Lower leg skin (tissue), 4 donors: ENCODE measurements around the gene ACOX3. TPM values are rescaled to one million over a fixed set of nuclear protein-coding genes. Genes with fewer than 3 reads are reported as not detected.
A peak's percentile ranks its signal among the peaks of the same experiment; 100 is the strongest.

Experiments
- DNase-seq, 2 donors: peaks; one replicate each; pipeline ENCODE4 v3.0.0-alpha.2; 2019; ENCODE audit warnings: low spot score in 2 of 2
- H3K4me3 ChIP-seq: fragments of 200-600 bp; sonication (generic); 2 replicates; pipeline ENCODE4 v1.5.1; 2017; ENCODE audit warnings: mild to moderate bottlenecking, low read depth; ENCODE audit not compliant: poor library complexity, severe bottlenecking
- POLR2A ChIP-seq, 2 donors: fragments of 450-650 bp; IDR thresholded peaks; one replicate each; pipeline ENCODE4 v1.6.1; 2016 to 2017; ENCODE audit warnings: antibody characterized with exemption in 2 of 2, mild to moderate bottlenecking in 1 of 2, moderate library complexity in 1 of 2
- WGBS, 2 donors: methylation state at CpG; one replicate each; pipeline ENCODE4 v1.1.5; 2018; 5-methylcytosine and 5-hydroxymethylcytosine counted together
- intact Hi-C: fragments of 100-400 bp; cut with DNase I; formaldehyde crosslinking; loops from one replicate; pipeline ENCODE4 v1.15.0; 2023; ENCODE audit warnings: low total_unique reads
- total RNA-seq, 4 donors: library from RNA; depleted of rRNA; stranded (reverse); fragments of >200 nt; gene quantifications; one replicate each; pipeline ENCODE4 v1.1.0, GENCODE V29; 2016
- TF ChIP-seq, protein P1 (sequence below), 3 donors: fragments of 450-650 bp; IDR thresholded peaks; one replicate each; pipeline ENCODE4 v1.5.1; 2016; ENCODE audit warnings: antibody characterized with exemption in 3 of 3, mild to moderate bottlenecking in 3 of 3, moderate library complexity in 2 of 3

Gene ACOX3
- total RNA-seq, 4 donors from 2014 or later = 37.5 to 55.9 (median 41.2) TPM

DNA sequence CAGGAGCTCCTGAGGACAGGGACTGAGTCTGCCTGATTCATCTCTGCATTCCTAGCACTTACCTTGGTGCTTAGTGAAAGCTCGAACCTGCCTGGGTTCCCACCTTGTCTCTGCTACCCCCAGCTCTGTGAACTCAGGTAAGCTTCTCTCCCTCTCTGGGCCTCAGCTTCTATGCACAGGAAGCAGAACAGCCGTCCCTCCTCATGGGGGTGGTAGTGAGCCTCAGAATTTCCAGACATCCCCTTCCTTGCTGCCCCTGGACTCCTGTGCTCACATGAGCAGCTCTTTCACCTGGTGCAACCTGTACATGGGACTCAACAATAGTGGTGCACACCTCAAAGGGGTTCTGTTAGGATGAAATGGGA, 120.2 kb downstream of the ACOX3 start:
- peak in 1 of 2 donors; percentile 68 for DNase-seq
- 85 to 90% methylated on average over 2 of the region's 2 CpGs for WGBS, 2 donors
- intact Hi-C loops = no loop called here
- no peak overlapping the region for H3K4me3 ChIP-seq
- TF ChIP-seq, protein P1, sequence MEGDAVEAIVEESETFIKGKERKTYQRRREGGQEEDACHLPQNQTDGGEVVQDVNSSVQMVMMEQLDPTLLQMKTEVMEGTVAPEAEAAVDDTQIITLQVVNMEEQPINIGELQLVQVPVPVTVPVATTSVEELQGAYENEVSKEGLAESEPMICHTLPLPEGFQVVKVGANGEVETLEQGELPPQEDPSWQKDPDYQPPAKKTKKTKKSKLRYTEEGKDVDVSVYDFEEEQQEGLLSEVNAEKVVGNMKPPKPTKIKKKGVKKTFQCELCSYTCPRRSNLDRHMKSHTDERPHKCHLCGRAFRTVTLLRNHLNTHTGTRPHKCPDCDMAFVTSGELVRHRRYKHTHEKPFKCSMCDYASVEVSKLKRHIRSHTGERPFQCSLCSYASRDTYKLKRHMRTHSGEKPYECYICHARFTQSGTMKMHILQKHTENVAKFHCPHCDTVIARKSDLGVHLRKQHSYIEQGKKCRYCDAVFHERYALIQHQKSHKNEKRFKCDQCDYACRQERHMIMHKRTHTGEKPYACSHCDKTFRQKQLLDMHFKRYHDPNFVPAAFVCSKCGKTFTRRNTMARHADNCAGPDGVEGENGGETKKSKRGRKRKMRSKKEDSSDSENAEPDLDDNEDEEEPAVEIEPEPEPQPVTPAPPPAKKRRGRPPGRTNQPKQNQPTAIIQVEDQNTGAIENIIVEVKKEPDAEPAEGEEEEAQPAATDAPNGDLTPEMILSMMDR (IDR thresholded peaks at IDR 0.05) = no peak
- no peak for TF ChIP-seq POLR2A (IDR thresholded peaks at IDR 0.05)

DNA sequence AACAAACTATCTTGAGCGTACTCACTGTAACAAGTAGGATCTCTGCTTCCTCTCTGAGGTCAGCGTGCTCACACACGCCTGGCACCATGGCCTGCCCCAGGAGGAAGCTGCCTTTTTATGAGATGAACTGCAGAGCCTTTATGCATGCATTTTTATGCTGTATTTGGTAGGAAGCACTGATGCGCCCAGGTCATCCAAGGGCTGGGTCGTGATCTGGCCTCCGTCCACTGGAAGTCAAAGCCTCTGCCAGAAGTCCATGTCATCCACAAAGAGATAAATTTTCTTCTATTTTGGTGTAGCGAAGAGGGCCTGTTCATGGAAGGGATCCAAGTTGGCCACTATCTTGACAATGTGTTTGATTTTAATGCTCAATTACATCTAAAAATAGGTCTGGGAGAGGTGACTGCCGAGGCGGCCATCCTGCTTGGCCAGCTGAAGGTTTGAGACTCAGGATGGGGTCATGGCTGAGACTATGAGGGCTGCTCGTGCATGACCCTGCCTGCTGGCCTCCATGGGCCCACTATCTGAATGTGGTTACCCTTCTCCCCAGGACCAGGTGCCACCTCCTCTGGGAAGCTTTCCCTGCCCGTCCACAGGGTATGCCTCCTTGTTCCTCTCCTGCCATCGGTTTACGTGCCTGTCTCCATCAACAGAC, 120.7 kb downstream of the ACOX3 start:
- DNase-seq = peak; percentile 15 to 79
- no peak overlapping the region for H3K4me3 ChIP-seq
- TF ChIP-seq, protein P1 (IDR thresholded peaks at IDR 0.05) = no peak
- TF ChIP-seq POLR2A (IDR thresholded peaks at IDR 0.05) = no peak
- 35 to 41% methylated on average over 13 of the region's 13 CpGs for WGBS, 2 donors
- intact Hi-C loops = no loop called here

DNA sequence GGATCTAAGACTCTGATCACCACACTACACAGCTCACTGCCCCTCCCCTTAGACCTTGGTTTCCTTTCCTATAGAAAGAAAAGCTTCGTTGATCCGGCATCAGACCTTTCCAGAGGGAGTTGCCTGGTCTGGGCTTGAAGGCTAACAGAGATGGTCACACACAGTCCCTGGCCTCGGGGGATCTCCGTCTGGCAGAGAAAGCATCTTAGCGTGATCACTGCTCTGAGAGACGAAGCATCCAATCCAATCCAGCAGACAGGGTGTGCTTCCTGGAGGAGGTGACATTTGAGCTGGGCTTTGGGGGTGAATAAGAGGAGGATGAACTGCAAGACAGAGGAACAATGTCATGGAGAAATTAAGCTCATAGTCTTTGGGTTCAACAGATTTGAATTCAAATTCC, 121.5 kb downstream of the ACOX3 start:
- TF ChIP-seq, protein P1 (IDR thresholded peaks at IDR 0.05) = no peak
- no peak for TF ChIP-seq POLR2A (IDR thresholded peaks at IDR 0.05)
- H3K4me3 ChIP-seq = no peak overlapping the region
- peak; percentile 6 to 52 for DNase-seq
- 87 to 90% methylated on average over 6 of the region's 6 CpGs for WGBS, 2 donors
- intact Hi-C loops = no loop called here

DNA sequence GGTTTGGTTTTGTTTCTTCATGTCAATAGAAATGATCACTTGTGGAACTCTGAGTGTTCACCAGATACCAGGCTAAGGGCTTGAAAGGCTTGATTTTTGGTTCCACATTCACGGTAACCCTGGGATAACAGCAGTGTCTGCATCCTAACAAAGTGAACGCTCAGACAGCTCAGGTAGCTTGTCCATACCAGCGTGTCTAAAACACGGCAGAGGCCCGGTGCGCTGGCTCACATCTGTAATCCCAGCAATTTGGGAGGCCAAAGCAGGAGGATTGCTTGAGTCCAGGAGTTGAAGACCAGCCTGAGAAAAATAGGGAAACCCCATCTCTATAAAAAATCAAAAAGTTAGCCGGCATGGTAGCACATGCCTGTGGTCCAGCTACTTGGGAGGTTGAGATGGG, 122.0 kb downstream of the ACOX3 start:
- peak in 1 of 2 donors; percentile 81 for DNase-seq
- intact Hi-C loops = no loop called here
- no peak overlapping the region for H3K4me3 ChIP-seq
- no peak for TF ChIP-seq POLR2A (IDR thresholded peaks at IDR 0.05)
- TF ChIP-seq, protein P1 (IDR thresholded peaks at IDR 0.05) = no peak
- WGBS, 2 donors = 95 to 96% methylated on average over 7 of the region's 7 CpGs

DNA sequence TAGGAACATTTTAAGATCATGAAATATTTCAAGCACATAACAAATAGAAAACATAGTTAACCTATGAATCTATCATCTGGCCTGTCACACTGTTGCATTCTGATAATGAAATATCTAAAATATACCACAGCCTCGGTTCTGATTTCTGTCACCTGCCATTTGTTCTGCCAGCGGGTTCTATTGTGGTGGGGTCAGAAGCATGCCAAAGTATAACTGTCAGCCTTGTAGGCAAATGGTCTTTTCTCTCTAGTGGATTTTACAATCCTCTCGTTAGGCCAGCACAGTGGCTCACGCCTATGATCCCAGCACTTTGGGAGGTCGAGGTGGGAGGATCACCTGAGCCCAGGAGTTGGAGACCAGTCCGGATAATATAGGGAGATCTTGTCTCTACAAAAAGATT, 123.0 kb downstream of the ACOX3 start:
- intact Hi-C loops = no loop called here
- DNase-seq = peak in 1 of 2 donors; percentile 40
- WGBS, 2 donors = 89 to 91% methylated on average over 6 of the region's 6 CpGs
- TF ChIP-seq, protein P1 (IDR thresholded peaks at IDR 0.05) = no peak
- TF ChIP-seq POLR2A (IDR thresholded peaks at IDR 0.05) = no peak
- no peak overlapping the region for H3K4me3 ChIP-seq

DNA sequence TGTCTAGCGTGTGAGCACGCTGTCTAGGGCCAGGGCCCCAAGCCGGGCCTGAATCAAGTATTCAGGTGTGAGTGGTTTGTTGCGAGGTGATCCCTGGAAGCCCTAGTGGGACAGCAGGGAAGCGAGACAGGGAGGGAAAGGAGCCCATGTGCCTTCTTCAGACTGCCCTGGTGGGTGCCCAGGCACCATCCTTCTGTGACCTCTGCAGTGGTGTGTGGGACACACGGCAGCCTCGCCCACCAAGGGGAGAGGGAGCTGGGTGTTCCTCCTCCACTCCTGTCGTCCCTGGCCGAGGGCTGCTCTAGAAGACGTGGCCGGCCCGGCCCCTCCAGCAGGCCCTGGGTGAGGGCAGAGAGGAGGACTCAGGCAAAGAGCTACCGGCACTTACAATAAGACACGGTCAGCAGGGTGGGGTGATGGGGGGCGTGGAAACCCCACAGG, 123.6 kb downstream of the ACOX3 start:
- TF ChIP-seq, protein P1 (IDR thresholded peaks at IDR 0.05) = no peak
- TF ChIP-seq POLR2A (IDR thresholded peaks at IDR 0.05) = no peak
- WGBS, 2 donors = 89 to 96% methylated on average over 11 to 15 of the region's 15 CpGs
- peak; percentile 10 to 78 for DNase-seq
- intact Hi-C loops = no loop called here
- H3K4me3 ChIP-seq = no peak overlapping the region
